GM18502 (cell line): ENCODE data around the gene ZKSCAN7.
"Not testable (repeated sequence)": the region's sequence is repeated elsewhere in the genome, so short reads cannot be mapped to it uniquely, and the experiment has no call there.

Experiments used
- ATAC-seq: cut with Tn5 transposase; IDR thresholded peaks from one replicate; pipeline ENCODE4 v1.9.1; 2021; ENCODE audit warnings: mild to moderate bottlenecking; ENCODE audit not compliant: unreplicated experiment, poor library complexity

ZKSCAN7 gene

DNA sequence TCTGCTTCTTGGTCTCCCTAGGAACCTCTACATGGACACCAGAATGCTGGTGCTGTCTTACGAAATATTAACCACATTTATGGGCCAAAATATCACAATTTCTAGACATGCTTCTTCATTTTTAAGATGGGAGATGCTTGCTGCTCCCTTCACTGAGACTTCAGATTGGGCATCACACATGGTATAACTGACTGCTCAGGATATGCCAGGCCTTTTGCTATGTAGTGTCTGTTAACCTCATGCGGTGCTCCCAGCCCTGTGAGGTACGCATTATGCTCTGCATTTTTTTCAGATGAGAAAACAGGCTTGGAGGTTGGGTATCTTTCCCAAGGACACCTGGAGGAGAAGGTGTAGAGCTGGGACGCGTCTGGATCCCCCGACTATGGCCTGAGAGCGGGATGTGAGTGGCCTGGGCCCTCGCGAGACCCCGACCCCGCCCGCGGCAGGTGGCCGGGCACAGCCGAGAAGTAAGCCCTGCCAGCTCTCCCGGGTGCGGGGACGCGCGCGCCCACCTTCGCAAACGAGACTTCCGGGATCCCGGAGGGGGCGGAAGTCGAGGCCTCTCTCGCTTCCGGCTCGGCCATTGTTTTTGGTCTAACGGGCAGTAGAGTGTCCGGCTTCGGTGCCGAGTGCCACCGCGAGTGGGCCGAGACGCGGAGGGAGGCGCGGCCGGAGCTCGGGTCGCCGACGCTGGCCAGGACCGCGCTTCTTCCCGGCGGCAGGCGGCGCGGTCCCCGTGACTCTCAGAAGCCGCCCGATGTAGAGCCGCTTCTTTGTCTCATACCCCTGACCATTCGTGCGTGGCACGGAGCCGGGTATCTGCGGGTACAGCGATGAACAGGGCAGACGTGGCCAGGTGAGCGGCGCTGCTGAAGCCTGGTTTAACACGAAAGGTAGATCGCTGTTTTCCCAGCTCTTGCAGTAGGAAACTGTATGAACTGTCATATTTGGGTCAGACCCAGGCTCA, at the start of gene ZKSCAN7:
Gene ZKSCAN7, plus strand, starts transcription at position 568 of the 967 bp plus-strand sequence. CDS start 1,855 bp downstream, outside the sequence.
- peak; percentile 70 for ATAC-seq

- ATAC-seq: no peak
Observed at GRCh38 chr3:44506556-44506955, 48.4 kb upstream of the ZKSCAN7 start.

DNA sequence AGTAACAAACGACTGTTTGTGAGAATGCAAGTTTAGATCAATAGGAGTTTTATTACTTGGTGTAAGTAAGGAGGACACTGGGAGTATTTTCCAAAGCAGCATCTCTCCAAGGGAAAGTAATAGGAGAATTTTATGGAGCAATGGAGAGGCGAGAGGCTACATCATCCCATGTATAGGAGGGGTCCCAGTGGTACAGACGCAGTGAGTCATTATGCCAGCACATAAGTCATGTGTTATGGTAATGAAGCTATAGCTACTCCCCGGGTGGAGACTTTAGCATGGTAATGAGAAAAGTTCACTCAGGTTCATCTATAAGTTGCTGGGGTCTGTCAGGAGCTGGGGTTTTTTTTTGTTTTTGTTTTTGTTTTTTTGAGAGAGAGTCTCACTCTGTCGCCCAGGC, 48.0 kb upstream of the ZKSCAN7 start:
- no peak for ATAC-seq

GRCh38 chr3:44509393-44509921, 45.5 kb upstream of the ZKSCAN7 start:
- ATAC-seq: peak; percentile 4

DNA sequence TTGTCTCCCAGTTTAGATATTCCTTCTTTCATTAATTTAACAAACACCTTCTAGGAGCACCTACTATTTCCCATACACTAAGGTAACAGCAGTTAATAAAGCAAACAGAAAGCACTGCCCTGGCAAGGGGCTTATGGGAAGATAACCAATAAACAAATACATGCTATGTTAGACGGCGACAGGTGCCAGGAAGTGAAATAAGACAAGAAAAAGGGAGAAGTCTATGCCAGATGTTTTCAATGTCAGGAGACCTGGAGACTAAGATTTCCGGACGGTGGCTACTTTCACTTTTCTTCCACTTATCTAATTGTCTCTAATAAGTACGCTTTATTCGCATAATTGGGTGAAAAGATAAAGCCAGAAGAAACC, 45.0 kb upstream of the ZKSCAN7 start:
- peak; percentile 51 for ATAC-seq

- no peak for ATAC-seq
Observed at GRCh38 chr3:44511238-44511566, 43.8 kb upstream of the ZKSCAN7 start.

- ATAC-seq: no peak
Observed at GRCh38 chr3:44513513-44513912, 41.5 kb upstream of the ZKSCAN7 start.

GRCh38 chr3:44516230-44516629, 38.8 kb upstream of the ZKSCAN7 start:
- no peak for ATAC-seq

GRCh38 chr3:44518782-44519156, 36.2 kb upstream of the ZKSCAN7 start:
- ATAC-seq: no peak

DNA sequence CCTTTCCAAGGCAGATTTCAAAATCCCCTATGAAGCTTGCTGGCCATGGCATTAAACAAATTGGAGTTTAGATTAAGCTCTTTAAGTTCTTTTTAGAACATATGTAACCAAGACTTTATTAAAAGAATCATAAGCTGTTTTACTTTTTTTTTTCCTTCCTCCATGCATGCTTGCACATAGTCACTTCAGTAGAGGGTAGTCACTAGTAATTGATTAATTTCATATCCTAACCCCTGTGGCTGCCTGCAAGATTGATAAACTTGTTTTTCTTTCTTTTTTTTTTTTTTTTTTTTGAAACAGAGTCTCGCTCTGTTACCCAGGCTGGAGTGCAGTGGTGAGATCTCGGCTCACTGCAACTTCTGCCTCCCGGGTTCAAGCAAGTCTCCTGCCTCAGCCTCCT, 33.3 kb upstream of the ZKSCAN7 start:
- no peak for ATAC-seq

- no peak for ATAC-seq
Observed at GRCh38 chr3:44522494-44522933, 32.5 kb upstream of the ZKSCAN7 start.

- no peak for ATAC-seq
Observed at GRCh38 chr3:44525060-44525459, 29.9 kb upstream of the ZKSCAN7 start.

- ATAC-seq: no peak
Observed at GRCh38 chr3:44529927-44530326, 25.1 kb upstream of the ZKSCAN7 start.

DNA sequence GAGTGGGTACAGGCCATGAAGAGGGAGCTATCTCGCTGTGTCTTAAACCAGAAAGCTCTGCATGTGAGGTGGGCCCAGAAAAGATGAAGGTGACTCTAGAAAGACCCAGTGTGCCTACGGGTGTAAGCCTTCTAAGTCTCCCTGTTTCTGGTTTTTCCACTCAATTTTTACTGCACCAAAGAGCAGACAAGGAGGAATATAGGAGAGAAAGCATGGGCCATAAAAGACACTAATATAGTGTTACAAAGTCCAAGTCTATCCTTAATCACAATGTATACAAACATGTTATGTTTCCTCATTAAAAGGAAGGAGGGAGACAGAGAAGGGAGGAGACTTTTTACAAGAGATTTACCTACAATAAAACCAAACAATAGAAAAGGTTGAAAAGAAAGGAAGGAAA, 24.1 kb upstream of the ZKSCAN7 start:
- no peak for ATAC-seq

DNA sequence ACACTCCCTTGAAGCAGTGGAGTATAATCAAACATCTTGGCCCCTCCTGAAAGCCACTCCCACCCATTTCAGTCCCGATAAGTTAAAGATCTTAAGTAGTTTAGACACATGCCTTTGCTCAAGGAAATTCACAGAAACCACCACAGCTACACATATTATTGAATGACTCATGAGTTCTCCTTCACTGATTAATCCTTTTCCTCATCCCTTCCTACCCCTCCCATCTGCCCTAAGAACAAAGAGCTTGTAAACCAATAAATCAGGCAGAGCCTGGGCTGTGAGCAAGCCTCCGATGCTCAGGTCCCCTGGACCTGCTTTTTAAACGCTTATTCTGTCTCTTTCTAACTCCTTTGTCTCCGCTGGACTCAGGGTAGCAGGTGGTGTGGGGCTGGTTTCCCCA, 20.3 kb upstream of the ZKSCAN7 start:
- ATAC-seq: not testable (repeated sequence)

DNA sequence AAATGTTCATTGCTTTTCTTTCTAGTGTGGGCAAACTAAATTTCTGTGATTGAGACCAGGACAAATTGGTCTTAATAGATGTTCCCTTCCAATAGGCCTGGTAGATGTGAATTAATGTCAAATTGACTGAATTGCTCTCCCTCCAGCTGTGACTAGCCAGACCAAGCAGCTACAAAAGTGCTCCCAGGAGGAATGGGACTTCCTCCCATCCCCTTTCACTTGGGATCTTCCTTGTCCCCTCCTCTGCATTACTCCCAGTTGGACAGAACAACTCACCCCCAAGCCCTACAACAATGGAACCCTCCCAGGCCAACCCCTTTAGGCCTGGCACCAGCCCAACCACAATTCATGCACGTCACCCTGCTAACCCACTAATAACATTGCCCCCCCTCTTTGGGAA, 19.6 kb upstream of the ZKSCAN7 start:
- no peak for ATAC-seq

GRCh38 chr3:44544811-44545210, 10.2 kb upstream of the ZKSCAN7 start:
- not testable (repeated sequence) for ATAC-seq

GRCh38 chr3:44555723-44556122, 730 bp downstream of the ZKSCAN7 start:
- no peak for ATAC-seq

DNA sequence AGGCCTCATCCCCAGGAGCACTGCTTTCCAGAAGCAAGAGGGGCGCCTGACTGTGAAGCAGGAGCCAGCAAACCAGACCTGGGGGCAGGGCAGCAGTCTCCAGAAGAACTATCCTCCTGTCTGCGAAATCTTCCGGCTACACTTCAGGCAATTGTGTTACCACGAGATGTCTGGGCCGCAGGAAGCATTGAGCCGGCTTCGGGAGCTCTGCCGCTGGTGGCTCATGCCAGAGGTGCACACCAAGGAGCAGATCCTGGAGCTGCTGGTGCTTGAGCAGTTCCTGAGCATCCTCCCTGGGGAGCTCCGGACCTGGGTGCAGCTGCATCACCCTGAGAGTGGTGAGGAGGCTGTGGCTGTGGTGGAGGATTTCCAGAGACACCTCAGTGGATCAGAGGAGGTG, 2.1 kb downstream of the ZKSCAN7 start:
- no peak for ATAC-seq

DNA sequence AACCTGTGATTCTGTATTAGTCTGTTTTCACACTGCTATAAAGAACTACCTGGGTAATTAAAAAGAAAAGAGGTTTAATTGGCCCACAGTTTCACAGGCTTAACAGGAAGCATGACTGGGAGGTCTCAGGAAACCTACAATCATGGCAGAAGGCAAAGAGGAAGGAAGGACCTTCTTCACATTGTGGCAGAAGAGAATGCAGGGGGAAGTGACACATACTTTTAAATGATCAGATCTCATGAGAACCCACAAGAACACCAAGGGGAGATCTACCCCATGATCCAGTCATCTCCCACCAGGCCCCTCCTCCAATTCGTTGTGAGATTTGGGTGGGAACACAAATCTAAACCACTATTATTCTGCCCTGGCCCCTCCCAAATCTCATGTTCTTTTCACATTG, 6.1 kb downstream of the ZKSCAN7 start:
- ATAC-seq: no peak

GRCh38 chr3:44562147-44562546, 7.2 kb downstream of the ZKSCAN7 start:
- ATAC-seq: no peak

GRCh38 chr3:44568561-44568960, 13.6 kb downstream of the ZKSCAN7 start:
- ATAC-seq: no peak
